ENCODE measurements around the gene ROR2. TPM values are rescaled to one million over a fixed set of nuclear protein-coding genes. Genes with fewer than 3 reads are reported as not detected.

Gene ROR2
- total RNA-seq, 1 experiment from 2014 or later = not detected

- no TSS peak for BruUV-seq (replicated peaks)
- DNase-seq (no peak), ATAC-seq (no peak)
- Histone ChIP-seq H3K4me1 (ENCODE audit: insufficient read depth, low read length) (no peaks in the 10 kb centered on the region), H3K27ac (ENCODE audit: low read length) (no peak overlapping the region), H3K27me3 (ENCODE audit: low read length) (peaks cover 64% of the 10 kb centered on the region), H3K9me2 (replicated peaks; ENCODE audit: low read length) (no peaks in the 10 kb centered on the region), H3F3A (ENCODE audit: low read length, unreplicated experiment) (no peaks in the 10 kb centered on the region), H4K20me1 (ENCODE audit: low read length) (no peaks in the 10 kb centered on the region), H2AFZ (ENCODE audit: low read length) (no peak overlapping the region), H3K4me2 (ENCODE audit: low read length) (no peak overlapping the region), H3K79me2 (ENCODE audit: low read length) (no peaks in the 10 kb centered on the region), H3K9ac (ENCODE audit: low read length) (no peak overlapping the region), H3K36me3 (ENCODE audit: low read depth, low read length) (no peaks in the 10 kb centered on the region), H3K4me3 (ENCODE audit: low read length) (no peak overlapping the region), H3K9me3 (ENCODE audit: low read length) (no peaks in the 10 kb centered on the region)
- ChIA-PET POLR2A (ENCODE audit: unreplicated experiment) (no interaction called here), CTCF (no interaction called here)
- intact Hi-C loops (cut with micrococcal nuclease) = no loop called here
- TF ChIP-seq EZH2phosphoT487 (IDR thresholded peaks at IDR 0.05; ENCODE audit: borderline replicate concordance, low read length) (no peak), EZH2 (IDR thresholded peaks at IDR 0.05; ENCODE audit: low read length, unreplicated experiment) (no peak), CTCF (conservative IDR thresholded peaks at IDR 0.05; ENCODE audit: low read depth, low read length) (no peak)
Measured at GRCh38 chr9:91943478-91944470, 6.3 kb downstream of the ROR2 start.

GRCh38 chr9:91942201-91942600, 7.8 kb downstream of the ROR2 start:
- ChIA-PET POLR2A (ENCODE audit: unreplicated experiment) (no interaction called here), CTCF (no interaction called here)
- H3K4me1 ChIP-seq (ENCODE audit: insufficient read depth, low read length) = no peaks in the 10 kb centered on the region
- TF ChIP-seq EZH2phosphoT487 (IDR thresholded peaks at IDR 0.05; ENCODE audit: borderline replicate concordance, low read length) (no peak), CTCF (conservative IDR thresholded peaks at IDR 0.05; ENCODE audit: low read depth, low read length) (no peak), EZH2 (IDR thresholded peaks at IDR 0.05; ENCODE audit: low read length, unreplicated experiment) (no peak)
- no peak overlapping the region for H3K4me3 ChIP-seq (ENCODE audit: low read length)
- intact Hi-C loops (cut with micrococcal nuclease) = no loop called here
- no peak overlapping the region for H3K27ac ChIP-seq (ENCODE audit: low read length)
- no peaks in the 10 kb centered on the region for H3K9me2 ChIP-seq (replicated peaks; ENCODE audit: low read length)
- H3K79me2 ChIP-seq (ENCODE audit: low read length) = no peaks in the 10 kb centered on the region
- H3K36me3 ChIP-seq (ENCODE audit: low read depth, low read length) = no peaks in the 10 kb centered on the region
- no peaks in the 10 kb centered on the region for H4K20me1 ChIP-seq (ENCODE audit: low read length)
- no peak for ATAC-seq
- H3K4me2 ChIP-seq (ENCODE audit: low read length) = no peak overlapping the region
- H3K27me3 ChIP-seq (ENCODE audit: low read length) = peaks cover 64% of the 10 kb centered on the region
- no peak for DNase-seq
- H3K9ac ChIP-seq (ENCODE audit: low read length) = no peak overlapping the region
- H3K9me3 ChIP-seq (ENCODE audit: low read length) = no peaks in the 10 kb centered on the region
- H2AFZ ChIP-seq (ENCODE audit: low read length) = no peak overlapping the region
- no TSS peak for BruUV-seq (replicated peaks)
- no peaks in the 10 kb centered on the region for H3F3A ChIP-seq (ENCODE audit: low read length, unreplicated experiment)

GRCh38 chr9:91939978-91940377, 10.1 kb downstream of the ROR2 start:
- Histone ChIP-seq H2AFZ (ENCODE audit: low read length) (no peak overlapping the region), H3K4me2 (ENCODE audit: low read length) (no peak overlapping the region), H3K4me3 (ENCODE audit: low read length) (no peak overlapping the region), H4K20me1 (ENCODE audit: low read length) (no peaks in the 10 kb centered on the region), H3K79me2 (ENCODE audit: low read length) (no peaks in the 10 kb centered on the region), H3K27ac (ENCODE audit: low read length) (no peak overlapping the region), H3K9me2 (replicated peaks; ENCODE audit: low read length) (no peaks in the 10 kb centered on the region), H3F3A (ENCODE audit: low read length, unreplicated experiment) (no peaks in the 10 kb centered on the region), H3K9ac (ENCODE audit: low read length) (no peak overlapping the region), H3K4me1 (ENCODE audit: insufficient read depth, low read length) (no peaks in the 10 kb centered on the region), H3K9me3 (ENCODE audit: low read length) (no peaks in the 10 kb centered on the region), H3K27me3 (ENCODE audit: low read length) (peaks cover 45% of the 10 kb centered on the region), H3K36me3 (ENCODE audit: low read depth, low read length) (no peaks in the 10 kb centered on the region)
- no peak for TF ChIP-seq EZH2phosphoT487 (IDR thresholded peaks at IDR 0.05; ENCODE audit: borderline replicate concordance, low read length)
- intact Hi-C loops (cut with micrococcal nuclease) = no loop called here
- ChIA-PET POLR2A (ENCODE audit: unreplicated experiment) (interaction anchor here (0.6 kb wide), 1 partner anchor 25 kb away, joined by 4 read pairs; no protein-coding TSS in a partner anchor), CTCF (no interaction called here)
- ATAC-seq = no peak
- no TSS peak for BruUV-seq (replicated peaks)
- DNase-seq = no peak

All from PC-3 (cell line).